Mucosa of rectum (tissue), 2 donors: ENCODE results near the gene INPP4B.
A peak's percentile ranks its signal among the peaks of the same experiment; 100 is the strongest.

Experiments
- H3K27ac ChIP-seq, 2 donors: one replicate each; pipeline ENCODE4 v1.7.0; 2013; ENCODE audit warnings: inconsistent platforms in 2 of 2, low read depth in 2 of 2, low read length in 2 of 2
- H3K27me3 ChIP-seq, 2 donors: one replicate each; pipeline ENCODE4 v1.7.0; 2013; ENCODE audit warnings: low read length in 2 of 2; ENCODE audit not compliant: control insufficient read depth in 2 of 2, insufficient read depth in 2 of 2
- H3K36me3 ChIP-seq, 2 donors: one replicate each; pipeline ENCODE4 v1.7.0; 2013; ENCODE audit warnings: low read length in 2 of 2; ENCODE audit not compliant: control insufficient read depth in 2 of 2, insufficient read depth in 2 of 2
- H3K4me1 ChIP-seq, 2 donors: one replicate each; pipeline ENCODE4 v1.7.0; 2013; ENCODE audit warnings: low read length in 2 of 2, mild to moderate bottlenecking in 1 of 2; ENCODE audit not compliant: control insufficient read depth in 2 of 2, insufficient read depth in 2 of 2
- H3K4me3 ChIP-seq, 2 donors: one replicate each; pipeline ENCODE4 v1.7.0; 2013; ENCODE audit warnings: low read length in 2 of 2
- H3K9ac ChIP-seq, 2 donors: one replicate each; pipeline ENCODE4 v1.7.0; 2013; ENCODE audit warnings: low read length in 2 of 2, low read depth in 1 of 2, mild to moderate bottlenecking in 1 of 2
- H3K9me3 ChIP-seq, 2 donors: one replicate each; pipeline ENCODE4 v1.7.0; 2013; ENCODE audit warnings: low read length in 2 of 2; ENCODE audit not compliant: control insufficient read depth in 2 of 2
- donor health status: healthy.
- donor health status: Normal muscosa, but diverticular disease.

Gene INPP4B

GRCh38 chr4:142858965-142859364 is 12.9 kb upstream of the INPP4B start:
- Histone ChIP-seq H3K9me3 (no peaks in the 10 kb centered on the region), H3K4me3 (no peak overlapping the region), H3K9ac (no peak overlapping the region), H3K27ac (no peak overlapping the region), H3K27me3 (no peaks in the 10 kb centered on the region), H3K36me3 (no peaks in the 10 kb centered on the region), H3K4me1 (no peaks in the 10 kb centered on the region)

DNA sequence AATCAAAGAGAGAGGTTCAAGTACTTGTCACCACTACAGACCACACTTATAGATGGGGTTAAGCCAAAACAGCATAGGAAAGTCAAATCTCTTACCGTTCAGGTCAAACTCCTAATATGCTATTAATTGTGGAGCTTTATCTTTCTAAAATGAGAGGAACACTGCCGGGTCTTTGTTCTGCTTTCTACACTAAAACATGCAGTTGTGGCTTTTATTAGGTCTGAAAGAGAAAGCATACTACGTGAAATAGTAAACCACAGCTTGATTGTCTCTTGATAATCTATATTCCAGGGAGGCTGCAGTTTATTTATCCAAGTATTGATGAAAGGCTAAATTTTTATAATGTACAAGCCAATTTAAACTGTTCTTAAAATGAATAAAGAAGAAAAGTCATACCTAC is 12.3 kb upstream of the INPP4B start:
- no peak overlapping the region for H3K9ac ChIP-seq
- no peaks in the 10 kb centered on the region for H3K9me3 ChIP-seq
- no peak overlapping the region for H3K4me3 ChIP-seq
- H3K27ac ChIP-seq, result no peak overlapping the region
- no peaks in the 10 kb centered on the region for H3K36me3 ChIP-seq
- no peaks in the 10 kb centered on the region for H3K4me1 ChIP-seq
- H3K27me3 ChIP-seq, result no peaks in the 10 kb centered on the region

- Histone ChIP-seq H3K27me3 (no peaks in the 10 kb centered on the region), H3K9ac (no peak overlapping the region), H3K36me3 (no peaks in the 10 kb centered on the region), H3K4me3 (no peak overlapping the region), H3K4me1 (no peaks in the 10 kb centered on the region), H3K27ac (no peak overlapping the region), H3K9me3 (no peaks in the 10 kb centered on the region)
Measured at GRCh38 chr4:142856576-142856975, 10.5 kb upstream of the INPP4B start.

GRCh38 chr4:142850478-142850877 is 4.4 kb upstream of the INPP4B start:
- Histone ChIP-seq H3K9ac (no peak overlapping the region), H3K36me3 (no peaks in the 10 kb centered on the region), H3K9me3 (no peaks in the 10 kb centered on the region), H3K27ac (no peak overlapping the region), H3K4me3 (no peak overlapping the region), H3K4me1 (peaks cover 6 to 15% of the 10 kb centered on the region in 2 donors), H3K27me3 (peaks cover 5% of the 10 kb centered on the region in 2 donors)

DNA sequence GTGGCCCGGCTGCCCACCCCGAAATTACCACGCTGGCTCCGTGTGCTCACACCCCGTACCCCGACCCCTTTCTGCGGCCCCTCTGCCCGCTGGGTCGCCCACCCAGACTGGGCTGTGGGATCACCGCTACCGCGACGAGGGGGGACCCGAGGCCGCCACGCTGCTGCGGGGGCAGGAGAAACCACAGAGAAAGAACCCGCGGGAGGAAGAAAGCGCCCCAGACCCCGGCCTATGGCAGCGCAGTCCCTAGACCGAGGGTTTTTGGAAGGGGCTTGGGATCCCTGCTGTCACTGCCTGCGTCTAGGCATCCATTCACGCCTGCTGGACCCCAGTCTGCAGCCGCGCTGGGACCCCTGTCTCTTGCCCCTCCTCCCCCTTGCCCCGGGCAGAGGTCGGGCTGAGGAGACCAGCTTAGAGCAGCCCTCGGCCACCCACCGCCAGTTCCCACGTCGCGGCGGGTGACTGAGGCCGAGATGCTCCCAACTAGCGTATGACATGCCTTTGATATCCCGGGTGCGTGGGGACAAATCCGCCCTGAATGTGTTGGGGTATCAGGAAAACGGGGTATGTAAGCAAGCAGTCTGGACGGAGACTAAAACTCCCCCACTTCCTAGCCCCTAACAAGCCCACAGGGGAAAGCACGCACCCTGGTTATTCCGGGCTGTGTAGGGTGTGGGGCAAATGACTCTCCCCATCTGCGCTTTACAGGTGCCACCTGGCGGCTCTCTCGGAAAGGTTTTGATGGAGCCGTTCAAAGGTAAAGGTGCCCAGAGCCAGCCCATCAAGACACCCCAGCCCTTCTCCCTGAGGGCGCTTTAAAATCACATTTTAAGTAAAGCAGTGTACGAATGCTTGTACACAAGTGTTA is 862 bp upstream of the INPP4B start:
- Histone ChIP-seq H3K27me3 (peaks cover 5% of the 10 kb centered on the region in 2 donors), H3K9me3 (no peaks in the 10 kb centered on the region), H3K9ac (peak overlapping the region; percentile 24 to 56), H3K36me3 (no peaks in the 10 kb centered on the region), H3K27ac (no peak overlapping the region), H3K4me3 (peak overlapping the region; percentile 76 to 80), H3K4me1 (peaks cover 6 to 22% of the 10 kb centered on the region in 2 donors)

GRCh38 chr4:142845293-142846107 is 601 bp downstream of the INPP4B start:
- H3K36me3 ChIP-seq, result no peaks in the 10 kb centered on the region
- peak overlapping the region; percentile 76 to 80 for H3K4me3 ChIP-seq
- H3K9ac ChIP-seq, result peak overlapping the region; percentile 10 to 56
- no peaks in the 10 kb centered on the region for H3K9me3 ChIP-seq
- H3K27me3 ChIP-seq, result peaks cover 5% of the 10 kb centered on the region in 2 donors
- H3K4me1 ChIP-seq, result peaks cover 6 to 22% of the 10 kb centered on the region in 2 donors
- no peak overlapping the region for H3K27ac ChIP-seq

GRCh38 chr4:142844782-142845181 is 1.3 kb downstream of the INPP4B start:
- H3K27me3 ChIP-seq, result peaks cover 5% of the 10 kb centered on the region in 2 donors
- H3K9me3 ChIP-seq, result no peaks in the 10 kb centered on the region
- H3K9ac ChIP-seq, result peak overlapping the region in 1 of 2 donors; percentile 56
- no peaks in the 10 kb centered on the region for H3K36me3 ChIP-seq
- no peak overlapping the region for H3K27ac ChIP-seq
- H3K4me3 ChIP-seq, result peak overlapping the region in 1 of 2 donors; percentile 76
- H3K4me1 ChIP-seq, result peaks cover 6 to 22% of the 10 kb centered on the region in 2 donors

- Histone ChIP-seq H3K9me3 (no peaks in the 10 kb centered on the region), H3K4me3 (no peak overlapping the region), H3K36me3 (no peaks in the 10 kb centered on the region), H3K27ac (no peak overlapping the region), H3K9ac (no peak overlapping the region), H3K27me3 (no peaks in the 10 kb centered on the region), H3K4me1 (peaks cover 0 to 7% of the 10 kb centered on the region in 2 donors)
Measured at GRCh38 chr4:142840516-142841123, 5.5 kb downstream of the INPP4B start.

- no peak overlapping the region for H3K27ac ChIP-seq
- no peak overlapping the region for H3K4me3 ChIP-seq
- no peaks in the 10 kb centered on the region for H3K9me3 ChIP-seq
- H3K36me3 ChIP-seq, result no peaks in the 10 kb centered on the region
- H3K9ac ChIP-seq, result no peak overlapping the region
- no peaks in the 10 kb centered on the region for H3K4me1 ChIP-seq
- no peaks in the 10 kb centered on the region for H3K27me3 ChIP-seq
Measured at GRCh38 chr4:142838778-142839177, 7.3 kb downstream of the INPP4B start.

- Histone ChIP-seq H3K4me1 (no peaks in the 10 kb centered on the region), H3K9ac (no peak overlapping the region), H3K4me3 (no peak overlapping the region), H3K27ac (no peak overlapping the region), H3K27me3 (no peaks in the 10 kb centered on the region), H3K36me3 (no peaks in the 10 kb centered on the region), H3K9me3 (no peaks in the 10 kb centered on the region)
Measured at GRCh38 chr4:142832022-142832421, 14.1 kb downstream of the INPP4B start.
